OCI-LY3 (cell line): ENCODE measurements around the gene TMEM52B.

Experiments
- H2AFZ ChIP-seq: fragments of 200-600, 300-600 bp; shearing (Covaris generic); 2 replicates; pipeline ENCODE4 v1.6.0; 2014; ENCODE audit warnings: antibody characterized with exemption, low read depth, low read length
- H3K27ac ChIP-seq: fragments of 200-600, 300-600 bp; sonication (generic); 2 replicates; pipeline ENCODE4 v1.5.1; 2014; ENCODE audit warnings: mild to moderate bottlenecking, low read length, moderate library complexity, mixed read lengths
- H3K27me3 ChIP-seq: fragments of 200-600, 300-600 bp; sonication (generic); 2 replicates; pipeline ENCODE4 v1.6.1; 2014; ENCODE audit warnings: low read depth, low read length, mixed read lengths
- H3K36me3 ChIP-seq: fragments of 200-600, 300-600 bp; sonication (generic); replicated peaks from 2 replicates; pipeline ENCODE3; 2014; ENCODE audit warnings: low read depth, low read length, mixed read lengths
- H3K4me1 ChIP-seq: fragments of 300-600, 200-600 bp; sonication (generic); 2 replicates; pipeline ENCODE4 v1.6.1; 2014; ENCODE audit warnings: low read length, mixed read lengths
- H3K4me2 ChIP-seq: fragments of 200-600, 300-600 bp; sonication (generic); 2 replicates; pipeline ENCODE4 v1.6.1; 2014; ENCODE audit warnings: low read length, mixed read lengths
- H3K4me3 ChIP-seq: fragments of 300-600, 200-600 bp; sonication (generic); 2 replicates; pipeline ENCODE4 v1.5.1; 2014; ENCODE audit warnings: antibody characterized with exemption, mild to moderate bottlenecking, low read length, moderate library complexity
- H3K79me2 ChIP-seq: fragments of 300-600, 200-600 bp; shearing (Covaris generic); 2 replicates; pipeline ENCODE4 v1.6.1; 2014; ENCODE audit warnings: mild to moderate bottlenecking, low read length, mixed read lengths
- H3K9ac ChIP-seq: fragments of 300-600, 200-600 bp; shearing (Covaris generic); 2 replicates; pipeline ENCODE4 v1.6.0; 2014; ENCODE audit warnings: mild to moderate bottlenecking, low read length, moderate library complexity
- H3K9me3 ChIP-seq: fragments of 200-600, 300-600 bp; shearing (Covaris generic); 2 replicates; pipeline ENCODE4 v1.6.1; 2014; ENCODE audit warnings: low read length, mixed read lengths; ENCODE audit not compliant: insufficient read depth
- H4K20me1 ChIP-seq: fragments of 200-600, 300-600 bp; sonication (generic); 2 replicates; pipeline ENCODE4 v1.6.1; 2016; ENCODE audit warnings: low read length, mixed read lengths; ENCODE audit not compliant: insufficient read depth
- CTCF ChIP-seq: fragments of 200-600, 300-600 bp; sonication (generic); IDR thresholded peaks from 2 replicates; pipeline ENCODE4 v1.5.1; 2014; ENCODE audit warnings: antibody characterized with exemption, low read length, low read depth
- EZH2phosphoT487 ChIP-seq: fragments of 200-600 bp; shearing (Covaris generic); IDR thresholded peaks from 2 replicates; pipeline ENCODE4 v1.6.1; 2018; ENCODE audit warnings: antibody characterized with exemption, mixed run types, low read depth

Gene TMEM52B

GRCh38 chr12:10226086-10226485, 47.3 kb downstream of the TMEM52B start:
- H3K9ac ChIP-seq: no peak overlapping the region
- no peaks in the 10 kb centered on the region for H4K20me1 ChIP-seq
- H3K4me2 ChIP-seq: no peak overlapping the region
- H3K4me3 ChIP-seq: no peak overlapping the region
- H3K27me3 ChIP-seq: no peaks in the 10 kb centered on the region
- no peak overlapping the region for H3K27ac ChIP-seq
- no peaks in the 10 kb centered on the region for H3K79me2 ChIP-seq
- H3K4me1 ChIP-seq: no peaks in the 10 kb centered on the region
- TF ChIP-seq EZH2phosphoT487 (no peak), CTCF (no peak)
- no peaks in the 10 kb centered on the region for H3K9me3 ChIP-seq
- H3K36me3 ChIP-seq: no peaks in the 10 kb centered on the region
- no peak overlapping the region for H2AFZ ChIP-seq

DNA sequence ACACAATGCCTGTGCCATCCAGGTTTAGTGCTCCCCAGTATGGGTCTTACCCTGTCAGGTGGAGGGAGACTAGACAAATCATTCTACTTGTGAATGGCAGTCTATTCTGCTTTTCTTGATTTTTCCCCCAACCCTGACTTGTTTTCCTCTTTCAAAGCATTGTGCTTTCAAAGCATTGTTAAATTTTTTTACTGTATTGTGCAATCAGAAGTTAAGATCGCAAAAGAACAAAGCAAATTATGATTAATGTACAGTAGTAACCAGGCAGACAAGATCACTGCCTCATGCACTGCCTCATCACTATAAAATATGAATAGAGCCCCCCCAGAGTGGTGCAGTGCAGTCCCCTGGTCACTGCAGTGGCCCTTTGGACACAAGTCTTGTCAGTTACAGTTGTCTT, 47.9 kb downstream of the TMEM52B start:
- TF ChIP-seq EZH2phosphoT487 (no peak), CTCF (no peak)
- H3K4me2 ChIP-seq: no peak overlapping the region

GRCh38 chr12:10227648-10228047, 48.8 kb downstream of the TMEM52B start:
- Histone ChIP-seq H3K4me3 (no peak overlapping the region), H3K36me3 (no peaks in the 10 kb centered on the region), H2AFZ (no peak overlapping the region), H3K27me3 (no peaks in the 10 kb centered on the region), H3K9ac (no peak overlapping the region), H3K9me3 (no peaks in the 10 kb centered on the region; the same call in 1 of the 2 replicates), H3K4me1 (no peaks in the 10 kb centered on the region), H3K79me2 (no peaks in the 10 kb centered on the region), H4K20me1 (no peaks in the 10 kb centered on the region), H3K4me2 (no peak overlapping the region), H3K27ac (no peak overlapping the region)
- TF ChIP-seq CTCF: no peak
- TF ChIP-seq EZH2phosphoT487: no peak

More for the DNA sequence above, 47.9 kb downstream of the TMEM52B start:
- Histone ChIP-seq H3K9me3 (no peaks in the 10 kb centered on the region; the same call in 1 of the 2 replicates), H3K36me3 (no peaks in the 10 kb centered on the region), H2AFZ (no peak overlapping the region), H4K20me1 (no peaks in the 10 kb centered on the region), H3K27ac (no peak overlapping the region), H3K9ac (no peak overlapping the region), H3K4me1 (no peaks in the 10 kb centered on the region), H3K27me3 (no peaks in the 10 kb centered on the region), H3K4me3 (no peak overlapping the region), H3K79me2 (no peaks in the 10 kb centered on the region)

- no peaks in the 10 kb centered on the region for H3K36me3 ChIP-seq
- H3K27ac ChIP-seq: no peak overlapping the region
- no peak overlapping the region for H3K4me3 ChIP-seq
- H3K27me3 ChIP-seq: no peaks in the 10 kb centered on the region
- H3K9ac ChIP-seq: no peak overlapping the region
- no peaks in the 10 kb centered on the region for H3K4me1 ChIP-seq
- TF ChIP-seq EZH2phosphoT487 (no peak), CTCF (no peak)
- no peaks in the 10 kb centered on the region for H4K20me1 ChIP-seq
- H3K4me2 ChIP-seq: no peak overlapping the region
- peaks cover 5% of the 10 kb centered on the region; the same call in 1 of the 2 replicates for H3K9me3 ChIP-seq
- no peak overlapping the region for H2AFZ ChIP-seq
- H3K79me2 ChIP-seq: no peaks in the 10 kb centered on the region
These were observed 55.7 kb downstream of the TMEM52B start for GRCh38 chr12:10234562-10234961.
